DMS 273 treated with DMSO at 0.1 percent for 48 hours (cell line): Measurements from ENCODE around the gene CPE.
"Not testable (repeated sequence)": the region's sequence is repeated elsewhere in the genome, so short reads cannot be mapped to it uniquely, and the experiment has no call there.

Experiments
- DNase-seq: peaks from one replicate; lab custom pipeline; 2025; lab: John Stamatoyannopoulos, UW

Gene CPE

GRCh38 chr4:165403637-165404036 is 24.8 kb downstream of the CPE start:
- DNase-seq = peak; percentile 37

- DNase-seq = no peak
These were observed 25.3 kb downstream of the CPE start for GRCh38 chr4:165404080-165404479.

DNA sequence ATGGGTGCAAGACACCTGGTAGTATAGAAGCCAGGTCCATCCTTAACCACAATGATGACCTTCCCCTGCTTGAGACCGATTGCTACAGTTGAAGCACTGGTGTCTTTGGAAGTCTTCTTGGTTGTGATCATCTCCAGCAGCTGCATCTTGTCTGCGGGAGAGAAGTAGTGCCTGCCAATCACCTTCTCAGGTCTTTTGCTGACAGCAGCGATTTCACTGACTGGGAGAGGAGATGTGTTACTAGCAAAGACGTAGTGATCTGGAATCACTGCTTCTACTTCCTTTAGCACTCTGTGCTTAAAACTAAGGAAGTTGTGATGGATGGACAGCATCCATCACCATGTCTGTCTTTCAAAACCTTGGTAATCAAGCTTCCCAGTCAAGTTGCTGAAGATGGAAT is 25.9 kb downstream of the CPE start:
- no peak for DNase-seq

DNA sequence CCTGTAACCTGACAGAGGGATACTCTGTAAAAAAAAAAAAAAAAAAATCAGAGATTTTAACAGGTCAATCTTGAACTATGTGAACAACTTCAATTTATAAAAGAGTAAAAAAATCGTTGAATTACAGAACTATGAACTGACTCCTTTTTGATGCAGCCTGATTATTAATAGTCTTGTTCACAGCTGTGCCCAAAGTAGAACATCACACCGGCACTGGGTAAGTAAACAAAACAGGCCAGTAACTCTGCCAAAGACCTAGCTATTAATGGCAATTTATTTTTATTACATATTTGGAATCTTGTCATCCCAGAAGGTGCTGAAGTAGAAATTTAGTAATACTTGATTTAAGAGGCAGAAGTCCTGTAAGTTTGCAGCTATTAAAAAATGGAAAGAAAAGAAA is 31.4 kb downstream of the CPE start:
- no peak for DNase-seq

- DNase-seq = no peak
These were observed 37.1 kb downstream of the CPE start for GRCh38 chr4:165415910-165416309.

DNA sequence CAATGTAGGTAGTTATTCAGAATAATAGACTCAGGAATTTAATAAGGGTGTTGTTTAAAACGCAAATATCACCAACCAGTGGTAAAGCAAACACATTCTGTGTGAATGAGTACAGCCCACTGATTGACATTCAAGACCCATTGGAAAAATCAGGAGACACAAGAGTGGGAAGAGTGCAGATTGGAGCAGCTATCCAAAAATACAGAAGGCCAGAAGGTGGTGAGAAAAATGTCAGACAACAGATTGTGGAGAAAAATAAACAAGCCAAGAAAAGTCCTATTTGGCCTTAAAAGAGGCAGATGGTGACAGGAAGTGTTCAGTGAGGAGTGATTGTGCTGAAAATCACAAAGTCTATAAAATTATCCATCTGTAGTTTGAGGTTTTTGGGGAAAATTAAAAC is 39.3 kb downstream of the CPE start:
- DNase-seq = peak; percentile 17

GRCh38 chr4:165425629-165426028 is 46.8 kb downstream of the CPE start:
- no peak for DNase-seq

DNA sequence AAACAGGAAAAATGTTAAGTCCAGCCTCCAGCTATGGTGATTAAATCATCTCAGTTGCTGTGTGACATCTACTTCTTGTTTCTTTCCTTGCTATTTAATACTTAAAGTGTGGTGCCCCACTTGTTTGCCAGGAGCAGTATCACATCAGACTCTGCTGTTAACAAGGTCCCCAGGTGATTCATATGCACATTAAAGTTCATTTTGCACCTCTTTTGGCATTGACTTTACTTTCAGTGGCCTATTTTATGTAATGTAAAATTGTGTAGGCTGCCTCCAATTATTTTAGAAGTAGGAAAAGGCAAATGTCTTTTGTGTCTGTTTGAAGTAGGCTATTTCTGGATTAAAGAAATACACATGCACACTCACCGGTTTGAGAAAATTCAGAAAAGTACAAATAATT is 47.5 kb downstream of the CPE start:
- DNase-seq = no peak

GRCh38 chr4:165426823-165427222 is 48.0 kb downstream of the CPE start:
- no peak for DNase-seq

DNA sequence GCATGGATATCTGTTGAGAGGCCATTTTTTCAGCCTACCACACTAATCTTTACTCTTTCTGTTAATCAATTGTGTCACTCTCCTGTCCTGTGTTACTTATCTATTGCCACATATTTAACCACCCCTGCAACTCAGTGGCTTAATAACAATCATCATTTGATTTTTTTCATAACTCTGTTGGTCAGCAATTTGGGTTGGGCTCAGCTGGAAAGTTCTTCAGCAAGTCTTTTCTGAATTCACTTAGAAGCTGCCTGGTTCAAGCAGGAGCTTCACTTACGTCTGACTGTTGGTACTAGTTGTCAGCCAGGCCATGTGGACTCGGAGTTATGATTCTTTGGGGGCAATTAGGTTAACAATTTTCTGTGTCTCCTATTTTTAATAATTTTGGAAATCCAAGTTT is 50.1 kb downstream of the CPE start:
- no peak for DNase-seq

GRCh38 chr4:165433529-165433928 is 54.7 kb downstream of the CPE start:
- DNase-seq = no peak

DNA sequence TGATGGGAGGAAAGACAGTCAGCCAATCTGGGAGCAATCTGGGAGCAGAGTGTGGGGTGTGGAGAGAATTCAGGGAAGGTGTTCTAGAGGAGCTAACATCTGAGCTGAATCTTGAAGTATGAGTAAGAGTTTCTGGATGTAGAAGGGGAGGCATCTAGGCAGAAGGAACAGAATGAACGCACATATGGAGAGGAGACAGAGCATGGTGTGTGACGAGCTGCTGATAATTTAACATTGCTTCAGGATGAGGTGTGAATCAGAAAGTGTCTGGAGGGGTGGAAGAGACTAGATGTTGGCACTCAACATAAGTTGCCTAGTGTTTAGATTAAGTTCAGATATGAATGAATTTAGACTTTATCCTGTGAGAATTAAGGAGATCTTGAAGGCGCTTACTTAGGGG is 58.9 kb downstream of the CPE start:
- DNase-seq = peak; percentile 27

DNA sequence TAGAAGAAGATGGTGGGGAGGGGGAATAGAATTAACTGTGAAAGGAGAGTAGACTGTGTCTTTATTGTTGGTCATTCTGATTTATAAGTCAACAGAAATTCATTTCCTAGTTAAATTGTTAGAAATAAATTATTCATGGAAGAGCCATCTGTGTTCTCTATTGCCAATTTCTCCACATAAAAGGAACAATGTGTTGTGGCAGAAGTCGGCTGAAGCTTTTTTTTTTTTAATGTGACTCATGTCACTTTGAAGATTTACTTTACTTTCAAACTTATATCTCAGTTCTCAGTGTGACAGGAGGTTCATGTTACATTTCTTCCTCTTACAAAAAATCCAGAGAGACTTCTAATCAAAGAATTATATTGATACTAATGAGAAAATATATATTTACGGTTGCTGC is 60.5 kb downstream of the CPE start:
- no peak for DNase-seq

DNA sequence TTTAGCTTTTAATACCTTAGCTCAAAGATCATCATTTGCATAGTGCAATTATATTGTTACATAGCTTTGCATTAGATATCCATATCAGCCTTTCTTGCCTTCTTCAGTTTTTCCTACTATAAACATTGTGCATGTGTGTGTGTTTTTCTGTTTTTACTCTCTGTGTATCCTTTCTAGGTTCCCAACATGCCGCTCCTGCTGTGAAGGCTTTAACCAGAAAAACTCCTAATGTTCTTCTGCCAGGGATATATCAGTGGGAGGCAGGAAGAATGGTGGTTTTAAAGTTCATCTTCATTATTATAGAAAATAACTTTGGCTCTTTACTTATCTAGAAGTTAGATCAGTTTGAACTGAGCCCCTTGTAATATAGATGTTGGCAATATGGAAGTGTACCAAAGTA is 61.2 kb downstream of the CPE start:
- DNase-seq = no peak

DNA sequence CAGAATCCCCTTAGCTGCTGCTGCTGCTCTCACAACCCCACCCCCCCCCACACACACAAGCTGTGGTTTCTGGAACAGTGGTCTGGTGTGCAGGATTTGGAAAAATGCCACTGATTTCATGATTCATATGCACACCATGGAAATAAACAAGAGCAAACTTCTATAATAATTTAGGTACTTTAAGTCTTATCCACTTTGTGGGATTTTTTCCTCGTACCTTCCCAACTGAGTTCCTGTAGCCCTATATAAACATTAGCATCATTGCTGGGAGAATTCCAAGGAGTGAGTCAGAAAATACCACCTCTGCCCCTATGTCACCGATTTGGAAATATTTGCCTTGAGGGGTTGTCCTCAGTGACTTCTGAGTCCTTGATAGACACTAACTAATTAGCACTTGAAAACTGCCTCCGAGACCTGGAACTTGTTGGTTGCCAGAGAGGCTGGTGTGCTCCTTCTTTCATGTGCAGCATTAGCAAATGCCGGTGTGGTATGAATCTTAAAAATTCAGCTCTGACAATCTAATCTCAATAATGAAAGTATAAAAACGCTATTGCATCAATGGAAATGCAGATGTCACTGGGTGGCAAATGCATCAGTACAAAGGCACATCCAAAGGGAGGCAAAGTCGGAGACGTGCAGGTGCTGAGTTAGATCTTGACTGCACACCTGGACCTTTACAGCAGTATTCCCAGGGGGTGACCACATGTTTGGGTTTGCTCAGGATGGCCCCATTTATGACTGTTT is 61.8 kb downstream of the CPE start:
- DNase-seq = peak; percentile 28

DNA sequence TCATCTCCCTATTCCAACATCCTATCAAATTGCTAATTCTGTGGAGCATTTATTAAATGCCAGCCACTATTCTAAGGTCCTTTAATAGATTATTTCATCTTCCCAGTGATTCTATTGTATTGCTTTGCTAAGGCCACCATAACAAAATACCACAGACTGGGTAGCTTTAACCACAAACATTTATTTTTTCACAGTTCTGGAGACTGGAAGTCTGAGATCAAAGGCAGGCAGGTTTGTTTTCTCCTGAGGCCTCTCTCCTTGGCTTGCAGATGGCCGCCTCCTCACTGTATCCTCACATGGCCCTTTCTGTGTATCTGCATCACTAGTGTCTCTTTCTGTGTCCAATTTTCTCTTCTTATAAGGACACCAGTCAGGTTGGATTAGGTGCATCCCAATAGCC is 64.5 kb downstream of the CPE start:
- no peak for DNase-seq

DNA sequence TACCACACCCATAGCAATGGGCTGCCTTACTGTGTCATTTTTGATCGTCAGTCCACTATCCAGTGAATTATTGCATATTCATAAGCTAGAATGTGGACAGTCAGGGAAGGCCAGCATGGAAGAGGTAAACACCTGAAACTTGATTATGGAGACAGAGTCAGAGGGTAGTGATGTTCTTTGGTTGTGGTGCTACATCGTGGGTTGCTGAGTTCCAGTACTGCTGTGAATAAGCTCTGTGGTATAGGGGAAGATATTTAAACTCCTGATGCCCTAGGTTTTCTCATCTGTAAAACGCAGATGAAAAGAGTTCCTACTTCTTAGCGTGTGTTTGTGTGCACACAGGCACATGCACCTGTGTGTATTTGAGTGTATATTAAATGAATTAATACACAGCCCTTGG is 69.9 kb downstream of the CPE start:
- DNase-seq = no peak

- no peak for DNase-seq
These were observed 70.5 kb downstream of the CPE start for GRCh38 chr4:165449333-165449732.

DNA sequence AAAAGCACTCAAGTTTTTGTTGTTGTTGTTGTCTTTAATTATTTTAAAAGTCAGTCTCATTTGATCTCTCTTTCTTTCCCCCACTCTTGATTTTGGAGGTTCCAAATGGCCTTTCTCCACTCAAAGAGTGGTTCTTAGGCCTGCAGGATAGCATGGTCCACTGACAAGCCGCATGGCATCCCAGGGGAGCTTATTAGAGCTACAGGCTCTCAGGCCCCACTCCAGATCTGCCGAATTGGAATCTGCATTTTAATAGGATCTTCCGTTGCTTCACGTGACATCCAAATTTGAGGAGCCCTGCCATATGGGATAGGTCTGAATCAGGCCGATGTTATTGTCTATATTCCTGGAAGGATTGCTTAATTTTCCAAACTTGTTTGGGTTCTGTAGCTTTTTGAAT is 72.1 kb downstream of the CPE start:
- DNase-seq = peak; percentile 51

- DNase-seq = not testable (repeated sequence)
These were observed 74.3 kb downstream of the CPE start for GRCh38 chr4:165453140-165453539.

- DNase-seq = no peak
These were observed 75.6 kb downstream of the CPE start for GRCh38 chr4:165454426-165454825.

DNA sequence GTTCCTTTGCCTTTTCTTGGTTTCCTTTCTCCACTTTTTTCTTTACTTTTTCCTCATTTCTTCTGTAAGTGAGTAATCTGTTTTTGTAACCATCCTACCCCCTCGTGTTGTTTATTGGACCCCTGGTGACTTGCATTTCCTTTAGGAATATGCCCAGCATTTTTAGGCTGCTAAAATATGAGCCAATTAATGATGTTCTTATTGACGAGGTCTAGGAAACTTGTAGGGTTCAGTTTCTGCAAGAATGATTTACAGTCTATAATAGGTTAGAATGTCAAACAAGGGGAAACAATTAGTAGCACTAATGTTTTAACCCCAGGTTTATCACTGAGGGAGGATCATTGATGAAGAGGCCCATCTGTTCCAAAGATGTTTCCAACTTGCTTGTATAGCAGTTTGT is 79.0 kb downstream of the CPE start:
- DNase-seq = peak; percentile 28

DNA sequence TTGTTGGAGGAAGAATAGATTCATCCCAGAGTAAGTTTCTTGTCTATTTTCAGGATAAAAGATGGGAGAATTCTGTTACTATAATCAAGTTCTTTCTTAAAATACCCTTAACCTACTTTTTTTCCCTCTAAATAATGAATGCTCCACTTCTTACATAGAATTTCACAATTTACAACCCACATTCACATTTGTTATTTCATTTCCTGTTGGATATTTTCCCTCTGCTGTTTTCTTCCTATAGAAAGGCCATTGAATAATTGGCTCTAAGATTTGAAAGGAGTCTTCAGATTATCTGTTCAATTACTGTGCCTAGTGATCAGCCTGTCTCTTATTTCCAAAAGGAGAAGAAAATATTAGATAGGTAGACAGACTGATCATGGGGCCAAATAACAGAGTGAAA is 79.7 kb downstream of the CPE start:
- no peak for DNase-seq

DNA sequence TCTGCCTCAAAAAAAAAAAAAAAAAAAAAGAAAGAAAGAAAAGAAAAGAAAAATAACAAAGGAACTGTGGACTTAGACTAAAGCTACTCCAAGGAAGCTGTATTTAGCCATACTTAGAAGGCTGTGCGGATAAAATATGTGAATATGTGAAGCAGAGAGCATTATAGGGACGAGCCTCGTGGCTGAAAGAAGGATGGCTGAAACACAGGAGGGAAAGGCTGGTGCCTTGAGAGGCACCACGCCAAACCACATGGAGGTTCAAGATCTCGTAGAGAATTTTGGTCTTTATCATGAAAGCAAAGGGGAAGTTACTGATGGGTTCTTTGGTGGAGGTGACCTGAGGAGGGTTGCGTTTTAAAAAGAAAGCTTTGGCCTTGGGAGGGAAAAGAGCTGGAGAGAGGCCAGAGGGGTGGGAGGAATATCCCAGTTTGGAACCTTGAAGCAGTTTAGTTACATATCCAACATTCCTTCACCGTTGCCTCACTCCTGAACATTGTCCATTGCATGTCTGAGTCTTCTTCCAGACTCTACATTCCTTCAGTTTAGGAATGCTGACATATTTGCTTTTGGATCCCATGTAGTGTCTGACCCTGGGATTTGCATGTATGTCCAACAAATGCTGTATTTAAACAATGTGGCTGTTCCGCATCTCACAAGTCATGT is 82.5 kb downstream of the CPE start:
- no peak for DNase-seq
